Amniotic stem cell (primary cell): ENCODE measurements around the gene IGIP.

Source experiments
- DNase-seq: peaks from one replicate; lab custom pipeline; 2025; lab: John Stamatoyannopoulos, UW

IGIP gene

DNA sequence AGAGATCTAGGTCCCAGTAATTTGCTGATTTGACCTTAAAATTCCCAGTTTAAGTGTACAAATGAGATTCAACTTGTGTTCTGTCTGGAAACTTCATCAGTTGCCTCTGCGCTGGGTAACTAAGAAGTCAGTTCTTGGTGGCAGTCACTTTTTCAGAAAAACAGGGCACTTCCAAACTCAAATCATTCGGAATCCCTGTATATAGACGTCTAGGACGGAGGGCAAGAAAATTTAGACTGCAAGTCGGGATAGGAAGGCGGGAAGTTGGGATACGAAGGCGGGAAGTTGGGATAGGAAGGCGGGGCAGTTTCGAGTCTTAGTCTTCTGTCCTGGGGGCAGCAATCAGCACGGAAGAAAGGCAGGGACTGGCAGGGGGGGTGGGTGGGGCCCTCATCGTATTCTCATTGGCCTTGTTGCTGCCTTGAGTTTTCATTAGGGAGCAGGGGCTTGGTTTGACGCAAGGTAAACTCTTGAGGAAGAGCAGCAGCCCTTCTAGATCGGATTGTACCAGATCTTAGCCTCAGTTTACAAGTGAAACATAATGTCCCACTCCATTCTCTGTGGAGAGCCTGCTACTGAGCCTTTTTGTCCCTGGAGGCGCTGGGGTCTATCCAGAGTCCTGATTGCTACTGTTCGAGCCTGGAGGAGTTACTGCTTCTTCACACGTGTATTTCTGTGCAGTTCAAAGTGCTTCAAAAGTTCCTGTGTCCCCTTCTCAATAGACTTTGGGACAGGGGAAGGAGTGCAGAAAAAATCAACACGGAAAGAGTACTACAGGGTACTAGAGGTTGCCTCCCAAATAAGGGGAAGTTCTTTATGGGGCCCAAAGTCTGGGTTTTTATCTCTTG is 14.5 kb upstream of the IGIP start:
- no peak for DNase-seq

DNA sequence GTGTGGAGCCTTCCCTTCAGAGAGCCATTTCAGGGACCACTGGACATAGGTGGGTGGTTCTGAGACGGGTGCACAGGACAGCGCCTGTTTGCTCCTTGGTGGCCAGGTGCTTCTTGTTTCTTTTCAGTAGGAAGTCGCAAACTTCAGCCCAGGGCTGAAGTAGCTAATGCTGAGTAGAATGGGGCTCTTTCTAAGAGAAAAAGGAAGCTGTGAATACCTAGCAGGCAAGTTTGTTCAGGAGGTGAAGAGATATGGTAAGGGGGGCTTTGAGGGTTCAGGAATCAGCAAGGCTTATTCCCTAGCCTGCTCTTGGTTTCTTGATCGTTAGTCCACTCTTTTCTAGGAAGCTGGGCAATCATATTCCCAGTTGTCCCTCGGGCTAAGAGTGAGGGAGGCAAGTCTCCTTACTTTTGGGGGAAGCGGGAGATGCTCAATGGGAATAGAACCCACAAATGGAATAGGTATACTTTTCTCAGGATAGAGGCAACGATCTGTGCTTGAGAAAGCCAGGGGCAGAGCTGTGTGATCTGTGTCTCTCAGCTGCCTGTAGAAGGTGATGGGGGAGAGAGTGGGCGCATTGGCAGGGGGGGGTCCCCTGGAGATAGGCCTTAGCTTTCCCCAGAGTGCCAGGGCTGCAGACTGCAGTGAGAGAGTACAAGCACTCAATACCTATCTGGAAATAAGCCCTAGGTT is 13.7 kb upstream of the IGIP start:
- DNase-seq: no peak

DNA sequence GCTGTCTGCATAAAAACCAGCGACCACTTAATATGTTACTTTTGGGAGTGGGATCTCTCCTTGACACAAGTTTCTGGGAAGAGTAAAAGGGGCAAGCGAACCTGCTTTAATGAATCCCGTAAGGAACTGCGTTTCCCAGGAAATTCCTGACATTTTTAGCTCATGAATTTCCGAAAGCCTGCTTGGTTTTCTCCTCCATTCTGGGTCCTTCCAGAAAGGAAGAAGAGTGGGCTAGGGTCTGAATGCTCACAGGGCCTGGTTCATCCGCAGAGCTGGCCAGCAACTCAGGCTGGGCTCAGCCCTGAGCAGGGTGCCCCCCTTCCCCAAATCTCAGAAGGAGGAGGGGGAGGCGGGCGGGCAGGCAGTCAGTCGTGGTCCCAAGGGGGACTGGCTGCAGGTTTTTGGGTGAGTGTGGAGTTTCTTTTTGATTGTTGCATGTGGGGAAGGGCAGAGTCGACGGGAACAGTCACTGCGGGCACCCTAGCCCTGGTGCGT is 13.0 kb upstream of the IGIP start:
- DNase-seq: no peak

DNA sequence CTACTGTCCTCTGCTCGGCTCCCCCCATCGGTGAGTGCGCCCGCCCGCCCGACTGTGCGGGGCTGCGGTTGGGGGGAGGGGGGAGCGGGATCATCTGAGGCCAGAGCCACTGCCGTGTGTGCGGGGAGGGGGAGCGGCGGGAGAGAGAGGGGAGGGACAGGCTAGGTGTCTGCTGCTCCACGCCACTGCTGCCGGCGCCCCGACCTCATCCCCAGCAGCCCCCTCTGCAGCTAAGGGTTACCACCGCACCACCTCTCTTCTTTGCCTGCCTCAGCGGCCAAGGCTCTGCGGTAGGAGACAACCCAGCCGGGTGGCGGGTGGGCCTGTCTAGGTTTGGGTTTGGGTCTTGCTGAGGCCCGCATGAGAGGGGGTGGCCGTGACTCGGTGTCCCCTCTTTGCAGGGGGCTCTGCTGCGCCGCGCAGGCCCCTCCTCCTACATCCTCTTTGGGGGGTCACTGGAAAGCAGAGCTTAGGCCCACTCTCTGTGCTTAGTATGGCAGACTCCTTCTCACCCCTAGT is 12.5 kb upstream of the IGIP start:
- DNase-seq: no peak

DNA sequence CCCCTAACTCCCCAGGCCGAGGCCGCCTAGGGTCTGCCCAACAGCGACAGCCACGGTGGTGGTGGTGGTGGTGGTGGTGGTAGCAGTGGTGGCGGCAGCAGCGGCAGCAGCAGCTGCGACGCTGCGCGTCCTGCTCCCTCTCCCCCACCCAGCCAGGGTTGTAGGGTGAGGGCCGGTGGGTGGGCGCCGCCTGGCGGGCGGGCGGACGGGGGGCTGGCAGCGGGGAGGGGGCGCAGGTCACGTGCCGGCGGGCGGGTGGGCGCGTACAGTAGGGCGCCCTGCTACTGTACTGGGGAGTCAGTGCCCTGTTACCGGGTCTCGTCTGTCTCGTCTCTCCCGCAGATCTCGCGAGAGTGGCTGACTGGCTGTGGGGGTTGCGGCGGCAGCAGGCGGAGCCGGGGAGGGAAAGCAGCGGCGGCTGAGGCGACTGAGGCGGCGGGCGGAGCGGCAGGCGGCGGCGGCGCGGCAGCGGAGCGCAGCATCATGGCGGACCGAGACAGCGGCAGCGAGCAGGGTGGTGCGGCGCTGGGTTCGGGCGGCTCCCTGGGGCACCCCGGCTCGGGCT is 12.0 kb upstream of the IGIP start, which contains the start of gene PURA:
TSS of gene PURA (plus strand) at position 411 of the 565 bp plus-strand sequence. CDS start at position 484, 73 bp downstream.
- DNase-seq: peak; percentile 90

DNA sequence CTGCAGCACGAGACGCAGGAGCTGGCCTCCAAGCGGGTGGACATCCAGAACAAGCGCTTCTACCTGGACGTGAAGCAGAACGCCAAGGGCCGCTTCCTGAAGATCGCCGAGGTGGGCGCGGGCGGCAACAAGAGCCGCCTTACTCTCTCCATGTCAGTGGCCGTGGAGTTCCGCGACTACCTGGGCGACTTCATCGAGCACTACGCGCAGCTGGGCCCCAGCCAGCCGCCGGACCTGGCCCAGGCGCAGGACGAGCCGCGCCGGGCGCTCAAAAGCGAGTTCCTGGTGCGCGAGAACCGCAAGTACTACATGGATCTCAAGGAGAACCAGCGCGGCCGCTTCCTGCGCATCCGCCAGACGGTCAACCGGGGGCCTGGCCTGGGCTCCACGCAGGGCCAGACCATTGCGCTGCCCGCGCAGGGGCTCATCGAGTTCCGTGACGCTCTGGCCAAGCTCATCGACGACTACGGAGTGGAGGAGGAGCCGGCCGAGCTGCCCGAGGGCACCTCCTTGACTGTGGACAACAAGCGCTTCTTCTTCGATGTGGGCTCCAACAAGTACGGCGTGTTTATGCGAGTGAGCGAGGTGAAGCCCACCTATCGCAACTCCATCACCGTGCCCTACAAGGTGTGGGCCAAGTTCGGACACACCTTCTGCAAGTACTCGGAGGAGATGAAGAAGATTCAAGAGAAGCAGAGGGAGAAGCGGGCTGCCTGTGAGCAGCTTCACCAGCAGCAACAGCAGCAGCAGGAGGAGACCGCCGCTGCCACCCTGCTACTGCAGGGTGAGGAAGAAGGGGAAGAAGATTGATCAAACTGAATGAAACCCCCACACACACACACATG is 11.2 kb upstream of the IGIP start:
- peak; percentile 58 for DNase-seq

DNA sequence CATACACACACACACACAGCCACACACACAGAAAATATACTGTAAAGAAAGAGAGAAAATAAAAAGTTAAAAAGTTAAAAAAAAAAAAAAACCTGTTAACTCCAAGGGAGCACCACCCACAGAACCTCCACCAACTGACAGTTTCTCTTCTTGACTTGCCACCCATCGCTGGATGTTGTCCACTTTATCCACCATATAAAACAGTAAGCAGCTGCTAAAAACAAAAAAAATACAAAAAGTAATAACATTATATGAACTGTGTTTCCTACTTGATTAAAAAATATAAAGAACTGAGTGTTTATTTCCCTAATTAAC is 10.6 kb upstream of the IGIP start:
- DNase-seq: no peak

DNA sequence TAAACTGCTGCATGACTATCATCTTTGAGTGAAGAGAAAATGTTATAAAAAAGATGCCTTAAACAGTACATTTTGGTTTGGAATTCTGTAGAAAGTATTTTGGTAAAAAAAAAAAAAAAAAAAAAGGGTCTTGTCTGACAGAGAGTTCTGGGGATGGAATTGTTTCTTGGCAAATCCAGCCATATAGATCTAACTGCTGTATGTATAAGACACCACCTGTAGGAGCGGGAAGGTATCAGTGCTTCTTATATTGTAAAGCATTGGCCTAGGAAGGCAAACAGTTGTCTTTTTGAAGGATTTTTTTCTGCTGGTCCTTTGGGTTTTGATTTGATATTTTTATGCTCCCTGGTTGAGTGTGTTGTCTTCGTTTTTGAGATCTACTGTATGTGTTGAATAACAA is 9.0 kb upstream of the IGIP start:
- DNase-seq: no peak

DNA sequence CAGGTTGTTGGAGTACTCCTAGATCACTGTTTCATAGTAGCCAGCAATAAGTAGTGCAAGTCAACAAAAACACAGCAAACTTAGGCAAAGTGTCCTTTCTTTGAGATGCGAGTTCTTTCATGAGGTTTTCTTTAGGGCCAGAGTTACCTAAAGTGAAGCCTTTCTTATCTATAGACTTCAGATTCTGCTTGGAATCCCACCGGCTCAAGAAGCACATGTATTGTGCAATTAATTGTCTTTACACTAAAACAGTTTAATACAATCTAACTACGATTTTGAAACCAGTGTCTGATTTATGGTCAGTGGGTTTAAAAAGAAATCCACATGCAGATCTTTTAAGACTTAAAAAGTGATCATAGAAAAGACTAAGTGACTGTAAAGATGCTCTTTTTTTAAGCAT is 8.2 kb upstream of the IGIP start:
- no peak for DNase-seq

DNA sequence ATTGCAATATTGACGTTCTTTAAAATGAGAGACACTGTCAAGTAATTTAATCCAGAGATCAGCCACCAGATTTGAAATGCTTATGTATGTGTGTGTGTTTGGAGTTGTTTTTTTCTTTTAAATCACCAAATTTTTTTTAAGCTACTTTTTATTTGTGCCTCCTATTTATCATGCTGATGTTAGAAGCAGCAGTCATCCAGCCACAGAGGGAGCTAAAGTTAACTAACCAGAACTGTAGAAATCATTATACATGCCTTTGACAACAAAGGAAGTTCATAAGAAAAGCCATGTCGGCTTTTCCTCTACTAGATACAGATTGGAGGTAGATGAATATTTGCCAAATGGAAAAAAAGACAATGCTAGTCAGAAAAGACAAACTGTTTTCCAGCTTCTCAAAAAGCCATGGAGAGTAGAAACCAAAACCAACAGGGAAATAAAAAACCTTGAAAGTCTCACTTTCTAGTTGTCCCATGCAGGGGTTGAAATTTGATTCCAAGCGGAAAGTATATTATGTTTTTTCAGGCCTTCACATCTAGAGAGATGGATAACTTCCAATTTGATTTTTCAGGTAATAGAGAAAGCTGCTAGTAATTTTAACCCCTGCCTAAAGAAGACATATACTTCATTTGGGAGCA is 7.3 kb upstream of the IGIP start:
- DNase-seq: no peak

DNA sequence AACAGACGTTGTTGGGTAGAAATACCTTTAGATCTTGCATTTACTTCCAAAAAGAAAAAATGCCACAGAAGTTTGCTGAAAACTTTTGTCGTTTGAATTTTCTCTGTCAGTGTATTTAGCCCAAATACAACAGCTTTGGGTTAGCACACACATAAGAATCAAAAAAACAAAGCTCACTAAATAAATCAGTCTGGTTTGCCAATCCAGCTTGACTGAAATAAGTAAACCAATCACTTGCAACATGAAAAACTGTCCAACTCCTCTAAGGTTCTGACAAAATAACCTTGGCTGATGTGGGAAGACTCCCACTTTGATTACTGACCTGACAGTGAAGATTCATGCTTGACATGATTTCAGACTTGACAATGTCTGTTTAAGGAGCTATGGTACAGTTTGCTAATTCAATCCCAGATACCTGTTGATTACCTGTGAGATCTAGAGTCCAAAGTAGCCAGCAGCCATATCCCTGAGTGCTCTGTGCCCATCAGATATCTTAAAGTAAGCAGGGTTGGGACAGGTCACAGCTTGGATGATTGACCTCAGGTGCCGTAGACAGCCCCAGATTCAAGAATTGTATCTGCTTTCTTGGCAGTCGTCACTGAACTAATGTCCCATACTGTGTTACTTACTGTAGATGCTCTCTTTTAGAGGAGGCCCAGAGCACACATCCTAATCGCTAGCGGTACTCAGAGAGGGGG is 727 bp downstream of the IGIP start:
- DNase-seq: no peak

DNA sequence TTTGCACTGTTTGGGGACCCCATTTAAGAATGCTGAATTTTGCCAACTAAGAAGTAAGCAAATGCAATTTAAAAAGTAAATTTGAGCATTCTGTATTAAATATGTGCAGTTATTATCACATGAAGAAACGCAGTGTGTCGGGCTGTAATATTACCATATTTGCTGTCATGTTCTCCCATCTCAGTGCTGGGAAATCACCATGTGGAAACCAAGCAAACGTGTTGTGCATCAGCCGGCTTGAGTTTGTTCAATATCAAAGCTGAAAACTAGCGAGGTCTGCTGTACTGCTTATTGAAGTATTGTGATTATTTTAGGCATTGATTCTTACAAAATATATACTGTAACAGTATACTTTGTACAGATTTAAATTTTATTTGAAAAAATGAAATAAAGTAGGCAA is 2.6 kb downstream of the IGIP start:
- no peak for DNase-seq

DNA sequence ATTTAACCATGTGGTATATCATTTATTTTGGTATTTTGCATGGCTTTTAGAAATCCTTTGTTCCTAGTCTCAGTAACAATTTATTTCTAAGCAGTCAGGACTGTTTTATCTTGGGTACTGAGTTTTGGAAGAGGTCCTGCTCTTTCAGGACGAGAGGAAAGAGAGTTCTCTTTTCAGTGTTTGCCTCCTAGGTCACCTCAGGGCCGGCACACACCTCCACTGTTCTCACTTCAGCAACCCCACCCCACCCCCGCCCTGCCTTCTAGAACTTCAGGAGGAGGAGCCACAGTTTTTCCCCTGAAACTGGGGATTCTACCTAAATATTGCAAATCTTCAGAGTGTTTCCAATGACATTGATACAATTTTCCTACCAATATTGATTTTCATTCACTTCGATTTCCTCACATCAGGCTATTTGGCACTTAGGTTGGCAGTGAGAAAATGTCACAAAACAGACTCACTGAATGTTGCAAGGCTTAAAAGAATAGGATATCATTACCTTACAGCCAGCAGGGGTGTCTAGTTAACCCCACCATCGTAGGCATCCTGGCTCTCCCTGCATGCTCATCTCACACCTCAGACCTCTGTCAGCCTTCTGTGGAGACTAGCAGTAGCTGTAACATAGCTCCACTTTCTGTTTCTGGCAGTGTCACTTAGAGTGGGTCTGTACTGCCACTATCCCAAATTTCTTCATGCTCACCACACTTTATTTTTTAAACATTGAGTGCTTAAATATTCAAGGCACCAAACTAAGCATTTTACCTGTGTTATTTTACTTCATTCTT is 5.4 kb downstream of the IGIP start:
- DNase-seq: no peak

DNA sequence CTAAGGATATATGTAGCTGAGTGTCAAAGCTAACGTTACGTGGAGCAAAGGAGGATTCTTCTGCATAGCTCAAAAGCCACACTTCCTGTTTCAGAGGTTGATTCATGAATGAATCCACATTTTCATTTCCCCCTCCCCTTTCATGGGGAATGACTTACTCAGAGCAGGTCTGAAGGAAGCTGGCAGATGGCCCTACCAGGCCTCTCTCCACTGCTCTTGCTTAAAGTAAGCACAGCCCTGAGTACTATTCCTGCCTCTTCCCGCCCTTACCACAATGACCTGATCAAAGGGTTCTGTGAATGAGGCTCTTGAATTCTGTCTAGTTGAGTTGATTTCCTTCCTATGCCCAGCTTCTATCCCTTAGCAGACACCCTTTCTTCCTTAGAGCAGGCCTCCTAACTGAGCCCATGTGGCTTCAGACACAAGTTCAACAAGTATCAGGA is 6.3 kb downstream of the IGIP start:
- peak; percentile 70 for DNase-seq

DNA sequence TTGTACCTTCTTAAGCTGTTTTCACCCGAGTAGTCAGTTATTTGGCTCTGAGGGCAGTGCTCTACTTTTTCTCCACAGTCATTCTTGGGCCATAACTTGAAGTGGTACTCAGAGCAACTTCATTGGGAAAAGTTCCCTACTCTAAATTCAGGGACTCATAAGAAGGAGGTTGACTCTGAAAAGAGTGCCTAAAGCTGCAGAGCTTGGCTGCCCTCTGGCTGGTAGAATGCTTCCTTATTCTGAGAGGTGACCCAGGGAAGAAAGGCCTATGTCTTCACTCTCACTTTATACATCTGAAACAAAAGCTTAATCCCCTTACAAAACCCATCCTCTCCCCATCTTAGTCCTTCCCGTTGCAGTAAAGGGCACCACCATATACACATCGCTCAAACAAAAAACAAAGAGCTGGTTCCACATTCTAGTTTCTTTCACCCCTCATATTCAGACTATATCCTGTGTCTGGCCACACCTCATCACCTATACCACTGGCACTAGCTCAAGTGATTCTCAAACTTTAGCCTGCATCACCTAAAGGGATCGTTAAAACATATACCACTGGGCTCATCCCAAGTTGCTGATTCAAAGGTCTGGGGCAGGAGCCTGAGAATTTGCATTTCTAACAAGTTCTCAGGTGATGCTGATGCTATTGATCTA is 7.9 kb downstream of the IGIP start:
- no peak for DNase-seq

DNA sequence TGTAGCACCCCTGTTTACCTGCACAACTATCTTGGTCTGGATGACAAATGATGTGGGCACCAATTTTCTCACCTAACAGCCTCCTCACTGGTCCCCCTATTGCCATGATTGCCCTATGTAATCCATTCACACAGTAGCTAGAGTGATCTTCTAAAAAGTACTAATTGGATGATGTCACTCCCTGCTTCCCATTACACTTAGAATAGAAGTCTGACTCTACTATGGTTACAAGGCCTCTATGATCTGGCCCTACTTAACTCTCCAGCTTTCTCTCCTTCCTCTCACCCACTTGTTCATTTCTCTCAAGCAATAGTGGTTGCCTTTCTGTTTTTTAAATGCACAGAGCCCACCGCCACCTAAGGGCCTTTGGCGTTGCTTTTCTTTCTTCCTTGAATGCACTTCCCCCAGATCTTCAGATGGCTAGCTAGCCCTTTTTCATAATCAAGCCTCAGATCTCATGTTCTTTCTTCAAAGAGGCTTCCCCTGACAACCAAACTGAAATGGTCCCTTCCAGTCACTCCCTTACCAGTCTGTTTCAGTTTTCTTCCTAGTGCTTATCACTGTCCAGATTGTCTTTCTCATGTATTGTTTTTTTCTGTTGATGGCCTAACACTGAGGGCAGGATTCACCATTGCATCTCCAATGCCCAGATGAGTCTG is 8.7 kb downstream of the IGIP start:
- DNase-seq: no peak

DNA sequence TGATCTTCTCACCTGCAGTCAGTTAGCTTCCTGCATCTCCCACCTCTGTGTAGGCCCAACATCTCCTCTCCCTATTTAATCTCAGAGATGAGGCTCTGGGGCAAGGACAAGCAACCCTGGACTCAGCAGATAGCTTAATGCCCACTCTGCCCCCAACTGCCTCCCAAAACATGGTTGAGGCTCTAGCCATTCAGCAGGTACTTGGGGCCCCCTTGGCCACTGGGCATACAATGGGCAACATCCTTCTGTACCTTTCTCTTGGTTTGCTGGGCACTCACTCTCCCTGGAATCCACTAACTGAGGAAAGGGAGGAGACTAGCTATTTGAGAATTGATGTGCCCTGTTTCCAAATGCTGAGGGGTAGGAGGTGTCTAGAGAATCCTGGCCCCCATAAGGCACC is 9.4 kb downstream of the IGIP start:
- DNase-seq: no peak

DNA sequence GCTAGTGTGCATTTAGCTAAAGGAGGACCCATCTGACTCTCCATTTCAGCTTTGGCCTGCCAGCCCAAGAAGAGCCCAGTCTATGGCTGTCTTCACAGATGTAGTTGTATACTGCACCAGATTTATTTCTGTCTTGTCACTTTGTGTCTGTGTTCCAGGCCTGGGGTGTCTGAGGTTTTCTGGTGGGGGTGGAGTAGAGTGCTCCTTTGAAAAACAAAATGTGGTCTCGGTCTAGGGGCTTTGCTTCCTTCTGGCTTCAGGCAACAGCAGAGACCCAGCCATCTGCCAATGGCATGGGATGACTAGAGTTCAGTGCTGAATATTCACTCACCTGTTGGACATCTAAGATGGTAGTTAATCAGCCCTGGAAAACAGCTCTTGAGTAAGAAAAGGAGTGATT is 10.9 kb downstream of the IGIP start:
- no peak for DNase-seq

DNA sequence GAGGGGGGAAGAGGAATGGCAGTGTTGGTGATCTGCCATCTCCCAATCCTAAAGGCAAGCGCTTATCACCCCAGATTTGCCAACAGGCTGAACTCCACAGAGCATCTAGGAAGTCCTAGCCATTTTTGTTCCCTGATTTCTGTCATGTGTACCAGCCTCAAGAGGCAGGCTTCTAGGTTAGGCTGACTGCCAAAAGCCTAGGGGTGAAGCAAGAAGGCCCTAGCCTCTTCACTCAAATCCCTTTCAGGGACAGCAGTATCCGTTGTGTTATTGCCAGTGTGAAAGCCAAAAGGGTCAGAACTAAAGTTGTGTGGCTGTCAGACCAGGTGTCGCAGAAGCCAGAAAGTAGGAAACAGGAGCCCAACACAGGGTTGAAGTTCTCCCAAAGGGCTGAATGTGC is 14.7 kb downstream of the IGIP start:
- no peak for DNase-seq
